GM12875 (cell line): ENCODE data around the gene HCFC1.
A peak's percentile ranks its signal among the peaks of the same experiment; 100 is the strongest.

Source experiments
- H3K4me3 ChIP-seq: one replicate; pipeline ENCODE4 v1.5.1; 2011; ENCODE audit warnings: low read depth, low read length, control low read depth
- CTCF ChIP-seq: IDR thresholded peaks from 2 replicates; pipeline ENCODE4 v1.5.1; 2011; ENCODE audit warnings: low read depth, mild to moderate bottlenecking, control low read depth, inconsistent platforms, low read length, moderate library complexity, borderline replicate concordance; ENCODE audit not compliant: insufficient read depth

The HCFC1 gene

GRCh38 chrX:153930011-153930910 is 41.4 kb downstream of the HCFC1 start:
- TF ChIP-seq CTCF = no peak
- H3K4me3 ChIP-seq = no peak overlapping the region

- H3K4me3 ChIP-seq = no peak overlapping the region
- TF ChIP-seq CTCF = no peak
Observed at GRCh38 chrX:153929576-153929975, 42.0 kb downstream of the HCFC1 start.

- TF ChIP-seq CTCF = no peak
- peak overlapping the region; percentile 32 for H3K4me3 ChIP-seq
Observed at GRCh38 chrX:153928846-153929245, 42.8 kb downstream of the HCFC1 start.

- no peak for TF ChIP-seq CTCF
- peak overlapping the region; percentile 76 for H3K4me3 ChIP-seq
Observed at GRCh38 chrX:153927922-153928760, 43.5 kb downstream of the HCFC1 start.

- TF ChIP-seq CTCF = no peak
- peak overlapping the region; percentile 76 for H3K4me3 ChIP-seq
Observed at GRCh38 chrX:153927672-153927921, 44.0 kb downstream of the HCFC1 start.

GRCh38 chrX:153926858-153927671 is 44.6 kb downstream of the HCFC1 start:
- TF ChIP-seq CTCF = no peak
- H3K4me3 ChIP-seq = peak overlapping the region; percentile 84
